GM23338 (cell line): Measurements from ENCODE around the gene PCBP2.

Experiments
- CREB1 ChIP-seq: fragments of 250-450 bp; sonication (Bioruptor Pico); IDR thresholded peaks from 2 replicates; pipeline ENCODE4 v1.5.0; 2020; ENCODE audit warnings: low read depth, mild to moderate bottlenecking, moderate library complexity
- EZH2 ChIP-seq: fragments of 200-600 bp; sonication (generic); IDR thresholded peaks from one replicate; pipeline ENCODE4 v1.8.0; 2017; ENCODE audit warnings: antibody characterized with exemption, mild to moderate bottlenecking, low read depth; ENCODE audit not compliant: unreplicated experiment
- POLR2AphosphoS5 ChIP-seq: IDR thresholded peaks from 2 replicates; pipeline ENCODE4 v1.6.1; 2016; ENCODE audit warnings: antibody characterized with exemption, low read depth
- REST ChIP-seq: IDR thresholded peaks from one replicate; pipeline ENCODE4 v1.6.1; 2018; ENCODE audit warnings: antibody characterized with exemption; ENCODE audit not compliant: unreplicated experiment
- TF ChIP-seq, protein P1 (sequence below), 2 experiments: fragments of 200-600 bp in 1 of 2; sonication (generic) in 1 of 2; conservative IDR thresholded peaks; 2 replicates each; pipeline versions ENCODE4 v1.5.1 to v1.6.1; 2016 to 2017; ENCODE audit warnings: antibody characterized with exemption in 2 of 2, low read depth in 2 of 2, mild to moderate bottlenecking in 2 of 2, moderate library complexity in 1 of 2

DNA sequence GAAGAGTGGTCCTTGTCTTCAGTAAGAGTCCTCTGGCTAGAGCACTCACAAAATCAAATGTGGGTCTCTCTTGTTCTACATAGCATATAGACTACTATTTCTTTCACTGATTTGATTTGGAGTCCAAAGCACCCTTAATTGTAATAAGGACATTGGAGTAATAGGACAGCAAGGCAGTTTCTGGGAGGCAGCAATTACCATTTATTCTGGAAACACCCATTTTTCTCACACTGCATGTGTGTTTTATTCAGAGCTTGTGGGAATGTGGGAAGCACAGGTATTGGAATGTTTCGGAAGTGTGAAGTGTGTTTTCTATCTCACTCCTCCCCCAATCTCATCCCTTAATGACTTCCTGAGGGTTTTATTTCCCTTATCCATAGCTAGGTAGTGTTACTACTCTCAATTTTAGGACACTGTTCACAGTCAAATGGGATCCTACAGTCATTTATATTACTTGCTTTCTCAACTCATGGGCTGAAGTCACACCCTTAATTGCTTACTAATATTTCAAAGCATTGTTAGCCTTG is 20.2 kb downstream of the PCBP2 start:
- TF ChIP-seq EZH2, result no peak
- TF ChIP-seq, protein P1, sequence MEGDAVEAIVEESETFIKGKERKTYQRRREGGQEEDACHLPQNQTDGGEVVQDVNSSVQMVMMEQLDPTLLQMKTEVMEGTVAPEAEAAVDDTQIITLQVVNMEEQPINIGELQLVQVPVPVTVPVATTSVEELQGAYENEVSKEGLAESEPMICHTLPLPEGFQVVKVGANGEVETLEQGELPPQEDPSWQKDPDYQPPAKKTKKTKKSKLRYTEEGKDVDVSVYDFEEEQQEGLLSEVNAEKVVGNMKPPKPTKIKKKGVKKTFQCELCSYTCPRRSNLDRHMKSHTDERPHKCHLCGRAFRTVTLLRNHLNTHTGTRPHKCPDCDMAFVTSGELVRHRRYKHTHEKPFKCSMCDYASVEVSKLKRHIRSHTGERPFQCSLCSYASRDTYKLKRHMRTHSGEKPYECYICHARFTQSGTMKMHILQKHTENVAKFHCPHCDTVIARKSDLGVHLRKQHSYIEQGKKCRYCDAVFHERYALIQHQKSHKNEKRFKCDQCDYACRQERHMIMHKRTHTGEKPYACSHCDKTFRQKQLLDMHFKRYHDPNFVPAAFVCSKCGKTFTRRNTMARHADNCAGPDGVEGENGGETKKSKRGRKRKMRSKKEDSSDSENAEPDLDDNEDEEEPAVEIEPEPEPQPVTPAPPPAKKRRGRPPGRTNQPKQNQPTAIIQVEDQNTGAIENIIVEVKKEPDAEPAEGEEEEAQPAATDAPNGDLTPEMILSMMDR (conservative IDR thresholded peaks at IDR 0.05; ENCODE audit: low read depth in 2 of 2), result no peak
- no peak for TF ChIP-seq POLR2AphosphoS5
- no peak for TF ChIP-seq REST
- no peak for TF ChIP-seq CREB1
